ENCODE results near the gene DNAJC15.
A peak's percentile ranks its signal among the peaks of the same experiment; 100 is the strongest.

DNAJC15 gene

GRCh38 chr13:43046259-43046658 lies 22.9 kb downstream of the DNAJC15 start (continued):
- TF ChIP-seq ZNF398 (tag by site-specific recombination; IDR thresholded peaks at IDR 0.05) (no peak), ZNF776 (tag by site-specific recombination; IDR thresholded peaks at IDR 0.05; ENCODE audit: borderline replicate concordance) (no peak), INSM2 (tag by site-specific recombination; IDR thresholded peaks at IDR 0.05) (no peak), PRDM4 (tag by site-specific recombination; IDR thresholded peaks at IDR 0.05) (no peak), ZNF707 (tag by site-specific recombination; IDR thresholded peaks at IDR 0.05) (no peak), ZNF623 (tag by site-specific recombination; IDR thresholded peaks at IDR 0.05) (no peak), ZNF677 (tag by site-specific recombination; IDR thresholded peaks at IDR 0.05) (no peak), ZNF449 (tag by site-specific recombination; IDR thresholded peaks at IDR 0.05) (no peak)

- Histone ChIP-seq H3K4me3 (ENCODE audit: low read depth, low read length) (peak overlapping the region; percentile 6), H3K36me3 (ENCODE audit: control insufficient read depth in 2 of 2, insufficient read depth in 1 of 2, low read length in 2 of 2) (no peaks in the 10 kb centered on the region), H3K9me3 (ENCODE audit: control insufficient read depth, insufficient read depth, low read depth, low read length) (no peaks in the 10 kb centered on the region), H3K27ac (ENCODE audit: extremely low read depth, low read depth, low read length) (peak overlapping the region; percentile 96), H3K4me1 (ENCODE audit: control insufficient read depth, insufficient read depth, low read length) (peaks cover 17% of the 10 kb centered on the region)
- POLR2A ChIA-PET: interaction anchor here (0.8 to 1.6 kb wide), 4 partner anchors 21 to 63 kb away, joined by 3 to 7 read pairs (median 4); partner anchors contain the start of gene EPSTI1
- CTCF ChIA-PET: interaction anchor here (0.6 to 0.7 kb wide), 2 partner anchors 71 to 85 kb away, joined by 3 to 4 read pairs; no protein-coding TSS in a partner anchor
- TF ChIP-seq ZBTB44 (tag by site-specific recombination; IDR thresholded peaks at IDR 0.05) (no peak), ZNF155 (tag by site-specific recombination; IDR thresholded peaks at IDR 0.05) (no peak), ZNF776 (tag by site-specific recombination; IDR thresholded peaks at IDR 0.05; ENCODE audit: borderline replicate concordance) (no peak), ZNF2 (tag by site-specific recombination; IDR thresholded peaks at IDR 0.05) (no peak), ZBTB10 (tag by site-specific recombination; IDR thresholded peaks at IDR 0.05) (no peak), ZNF513 (tag by site-specific recombination; IDR thresholded peaks at IDR 0.05) (no peak), ZNF510 (tag by site-specific recombination; IDR thresholded peaks at IDR 0.05; ENCODE audit: insufficient replicate concordance) (no peak), ZNF600 (tag by site-specific recombination; IDR thresholded peaks at IDR 0.05) (0 out of 2 replicates have a peak, but pooled peaks have one; percentile 33), SP2 (tag by site-specific recombination; IDR thresholded peaks at IDR 0.05) (0 out of 2 replicates have a peak, but pooled peaks have one; percentile 33), YY1 (tag by site-specific recombination; IDR thresholded peaks at IDR 0.05) (no peak), ZNF501 (tag by site-specific recombination; IDR thresholded peaks at IDR 0.05) (no peak), ZNF660 (tag by site-specific recombination; IDR thresholded peaks at IDR 0.05) (0 out of 2 replicates have a peak, but pooled peaks have one; percentile 56), ZNF549 (tag by site-specific recombination; IDR thresholded peaks at IDR 0.05) (no peak)
Measured at GRCh38 chr13:43054803-43055802, 31.7 kb downstream of the DNAJC15 start.

Data from HEK293 (cell line).